Stomach (tissue), 9 donors: Measurements from ENCODE around the gene NSA2. TPM values are rescaled to one million over a fixed set of nuclear protein-coding genes. Genes with fewer than 3 reads are reported as not detected.
A peak's percentile ranks its signal among the peaks of the same experiment; 100 is the strongest.

Experiments
- DNase-seq, 2 donors: peaks; one replicate each; pipeline versions ENCODE4 v3.0.0 to v3.0.0-alpha.2; 2013 to 2019
- H3K27ac ChIP-seq, 5 donors: fragments of 200-600 bp in 4 of 5; sonication (generic) in 4 of 5; one replicate each; pipeline ENCODE4 v1.5.1; 2013 to 2019; ENCODE audit warnings: mild to moderate bottlenecking in 1 of 5, moderate library complexity in 1 of 5
- H3K27me3 ChIP-seq, 3 donors: fragments of 200-600 bp; sonication (generic); one replicate each; pipeline ENCODE4 v1.5.1; 2017 to 2019; ENCODE audit warnings: mixed run types in 1 of 3
- H3K36me3 ChIP-seq, 4 donors: fragments of 200-600 bp; sonication (generic); 1 replicate in 3 of 4; 2 replicates in 1 of 4; pipeline ENCODE4 v1.5.1; 2016 to 2019
- H3K4me1 ChIP-seq, 4 donors: fragments of 200-600 bp; sonication (generic); one replicate each; pipeline ENCODE4 v1.5.1; 2016 to 2019
- H3K4me3 ChIP-seq, 4 donors: fragments of 200-600 bp; sonication (generic) in 3 of 4; one replicate each; pipeline ENCODE4 v1.5.1; 2016 to 2019; ENCODE audit warnings: mild to moderate bottlenecking in 1 of 4
- H3K9me3 ChIP-seq, 4 donors: fragments of 200-600 bp; sonication (generic); one replicate each; pipeline ENCODE4 v1.5.1; 2016 to 2019
- CTCF ChIP-seq, 7 experiments: fragments of 450-650 bp in 4 of 7; fragments of 200-600 bp in 3 of 7; sonication (generic) in 3 of 7; IDR thresholded peaks; one replicate each; pipeline ENCODE4 v1.5.1; 2016 to 2019; ENCODE audit warnings: antibody characterized with exemption in 7 of 7, control low read depth in 2 of 7, mild to moderate bottlenecking in 1 of 7
- EP300 ChIP-seq: sonication (generic); formaldehyde crosslinking; IDR thresholded peaks from one replicate; pipeline ENCODE4 v1.6.1; 2017; ENCODE audit warnings: antibody characterized with exemption
- POLR2A ChIP-seq, 4 donors: fragments of 450-650 bp; IDR thresholded peaks; one replicate each; pipeline ENCODE4 v1.6.1; 2016; ENCODE audit warnings: antibody characterized with exemption in 4 of 4, control low read depth in 2 of 4, mild to moderate bottlenecking in 1 of 4, moderate library complexity in 1 of 4
- POLR2AphosphoS5 ChIP-seq, 3 donors: sonication (generic); formaldehyde crosslinking; IDR thresholded peaks; one replicate each; pipeline ENCODE4 v1.6.1; 2016; ENCODE audit warnings: antibody characterized with exemption in 3 of 3
- WGBS, 5 donors: extraction: QIAGEN DNeasy Blood & Tissue Kit in 3 of 5; methylation state at CpG; one replicate each; pipeline versions ENCODE4 v1.1.5 to v1.1.7; 2013 to 2018; 5-methylcytosine and 5-hydroxymethylcytosine counted together
- intact Hi-C: fragments of 100-400 bp; cut with DNase I; formaldehyde crosslinking; loops from one replicate; pipeline ENCODE4 v1.15.1; 2023; ENCODE audit warnings: low total_unique reads
- polyA plus RNA-seq, 3 donors: library from polyadenylated mRNA; stranded (reverse); fragments of 200-250 nt; gene quantifications; one replicate each; pipeline ENCODE4 v1.2.3, GENCODE V29; 2013
- total RNA-seq, 5 donors: library from RNA; depleted of rRNA; stranded (reverse); fragments of >200 nt; gene quantifications; one replicate each; pipeline versions ENCODE4 v1.1.0 to v1.2.3, GENCODE V29; 2014 to 2016
- donor health status: healthy with polysubstance abuse.
- donor health status: Bipolar disorder and iron deficiency.
- donor health status: healthy.

The NSA2 gene
- total and polyA plus RNA-seq, 8 donors = 36.8 to 217 (median 125) TPM

DNA sequence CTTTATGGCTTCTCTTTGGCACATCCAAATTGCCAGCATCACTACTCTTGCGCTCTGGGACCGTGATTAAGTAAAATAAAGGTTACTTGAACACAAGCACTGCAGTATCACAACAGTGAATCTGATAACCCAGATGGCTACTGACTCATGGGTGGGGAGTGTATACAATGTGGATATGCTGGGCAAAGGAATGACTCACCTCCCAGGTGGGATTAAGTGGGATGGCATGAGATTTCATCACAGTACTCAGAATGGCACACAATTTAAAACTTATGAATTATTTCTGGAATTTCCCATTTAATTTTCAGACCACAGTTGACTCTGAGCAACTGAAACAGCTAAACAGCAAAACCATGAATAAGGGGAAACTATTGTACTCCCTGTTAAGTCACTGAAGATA is 4.5 kb upstream of the NSA2 start:
- Histone ChIP-seq H3K27me3 (no peaks in the 10 kb centered on the region), H3K4me3 (no peak overlapping the region), H3K4me1 (peaks cover 20 to 65% (median 43%) of the 10 kb centered on the region in 4 donors), H3K27ac (no peak overlapping the region), H3K36me3 (peaks cover 10 to 57% (median 49%) of the 10 kb centered on the region in 4 donors), H3K9me3 (no peaks in the 10 kb centered on the region)
- 60 to 78% (median 71%) methylated on average over 2 of the region's 2 CpGs for WGBS, 5 donors
- TF ChIP-seq POLR2AphosphoS5 (IDR thresholded peaks at IDR 0.05) (peak in 1 of 3 donors; percentile 50), EP300 (no peak)
- intact Hi-C loops = no loop called here
- peak in 1 of 2 donors; percentile 8 for DNase-seq

DNA sequence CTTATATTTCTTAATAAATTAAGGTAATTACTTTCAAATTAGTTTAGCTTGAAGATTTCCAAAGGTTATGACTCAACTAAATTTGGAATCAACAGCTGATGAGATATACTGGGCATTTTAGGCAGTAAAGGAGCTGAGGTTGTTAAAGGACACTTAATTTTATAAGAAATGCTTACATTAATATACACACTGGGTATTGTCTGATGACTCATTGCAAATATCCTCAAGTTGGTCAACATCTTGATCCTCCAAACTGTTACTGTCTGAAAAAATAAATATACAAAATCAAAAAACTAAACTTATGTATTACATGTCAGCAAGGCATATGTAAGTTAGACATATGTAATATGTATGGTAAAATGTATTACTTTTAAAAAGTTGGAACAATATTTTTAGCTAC is 3.5 kb upstream of the NSA2 start:
- Histone ChIP-seq H3K36me3 (peaks cover under 1 to 48% (median 40%) of the 10 kb centered on the region in 4 donors), H3K4me1 (peaks cover 28 to 74% (median 50%) of the 10 kb centered on the region in 4 donors), H3K4me3 (no peak overlapping the region), H3K27me3 (no peaks in the 10 kb centered on the region), H3K27ac (no peak overlapping the region), H3K9me3 (no peaks in the 10 kb centered on the region)
- no peak for DNase-seq
- no peak for TF ChIP-seq CTCF (IDR thresholded peaks at IDR 0.05)
- no peak for TF ChIP-seq EP300
- no peak for TF ChIP-seq POLR2AphosphoS5 (IDR thresholded peaks at IDR 0.05)
- TF ChIP-seq POLR2A (IDR thresholded peaks at IDR 0.05) = no peak
- intact Hi-C loops = no loop called here

DNA sequence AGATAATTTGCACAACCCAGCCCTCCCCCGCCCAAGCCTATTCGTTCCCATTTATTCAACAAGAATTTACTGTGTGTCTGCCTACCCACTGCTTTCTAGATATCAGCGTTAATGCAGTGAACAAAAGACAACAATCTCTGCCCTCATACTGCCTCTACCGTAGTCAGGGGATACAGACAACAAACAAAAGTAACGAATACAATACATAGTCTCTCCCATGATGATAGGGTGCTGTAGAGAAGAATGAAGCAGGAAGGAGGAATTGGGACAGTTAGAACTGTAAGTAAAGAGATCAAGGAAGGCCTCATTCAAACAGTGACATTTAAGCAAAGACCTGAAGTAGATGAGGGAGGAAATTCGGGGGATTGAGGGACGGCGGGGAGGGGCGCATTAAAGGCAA is 1.8 kb upstream of the NSA2 start:
- H3K4me1 ChIP-seq = peaks cover 28 to 75% (median 51%) of the 10 kb centered on the region in 4 donors
- H3K27ac ChIP-seq = peak overlapping the region in 2 of 5 donors; percentile 86 to 88
- H3K9me3 ChIP-seq = no peaks in the 10 kb centered on the region
- H3K4me3 ChIP-seq = peak overlapping the region in 2 of 4 donors; percentile 97 to 98
- intact Hi-C loops = no loop called here
- TF ChIP-seq CTCF (IDR thresholded peaks at IDR 0.05) (no peak), EP300 (no peak), POLR2A (IDR thresholded peaks at IDR 0.05) (no peak)
- no peaks in the 10 kb centered on the region for H3K27me3 ChIP-seq
- H3K36me3 ChIP-seq = peaks cover 6 to 44% (median 38%) of the 10 kb centered on the region in 4 donors
- 43 to 66% (median 57%) methylated on average over 9 of the region's 9 CpGs for WGBS, 5 donors
- peak in 1 of 2 donors; percentile 66 for DNase-seq

DNA sequence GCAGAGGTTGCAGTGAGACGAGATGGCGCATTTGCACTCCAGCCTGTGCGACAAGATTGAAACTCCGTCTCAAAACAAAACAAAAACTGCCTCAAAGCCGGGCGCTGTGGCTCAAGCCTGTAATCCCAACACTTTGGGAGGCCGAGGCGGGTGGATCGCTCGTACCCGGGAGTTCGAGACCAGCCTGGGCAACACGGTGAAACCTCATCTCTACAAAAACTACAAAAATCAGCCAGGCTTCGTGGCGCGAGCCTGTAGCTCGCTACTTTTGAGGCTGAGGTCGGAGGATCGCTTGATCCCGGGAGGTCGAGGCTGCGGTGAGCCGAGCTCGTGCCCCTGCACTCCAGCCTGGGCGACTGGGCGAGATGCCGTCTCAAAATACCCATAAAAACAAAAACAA is 1.1 kb upstream of the NSA2 start:
- Histone ChIP-seq H3K4me1 (peaks cover 23 to 68% (median 47%) of the 10 kb centered on the region in 4 donors), H3K9me3 (no peaks in the 10 kb centered on the region), H3K27me3 (no peaks in the 10 kb centered on the region), H3K36me3 (peaks cover 14 to 45% (median 40%) of the 10 kb centered on the region in 4 donors), H3K4me3 (peak overlapping the region; percentile 76 to 98 (median 94)), H3K27ac (peak overlapping the region in 3 of 5 donors; percentile 86 to 88 (median 88))
- WGBS, 5 donors = 55 to 73% (median 61%) methylated on average over 27 of the region's 27 CpGs
- intact Hi-C loops = no loop called here
- no peak for TF ChIP-seq POLR2AphosphoS5 (IDR thresholded peaks at IDR 0.05)
- no peak for DNase-seq

DNA sequence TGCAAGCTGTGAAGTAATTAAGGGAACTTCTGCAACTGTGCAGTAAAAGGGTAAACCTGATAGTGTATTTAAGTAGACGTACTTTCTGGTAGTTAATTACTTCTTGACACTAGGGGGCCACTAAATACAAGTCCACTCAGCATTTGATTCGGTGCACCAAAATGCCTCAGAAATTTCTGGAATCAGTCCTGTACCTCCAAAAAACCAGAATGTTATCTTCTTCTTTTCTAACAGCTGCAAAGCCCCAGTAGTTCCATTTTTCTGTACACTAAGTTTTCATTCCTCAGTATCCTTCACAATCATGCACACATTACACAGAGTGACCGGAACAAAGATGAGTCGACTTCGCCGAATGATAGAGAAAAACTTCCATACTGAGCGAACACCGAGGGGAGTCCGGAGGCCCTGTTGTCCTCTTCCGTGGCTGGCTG is 616 bp upstream of the NSA2 start:
- peak in 1 of 2 donors; percentile 59 for DNase-seq

More for the DNA sequence above, 616 bp upstream of the NSA2 start:
- H3K9me3 ChIP-seq = no peaks in the 10 kb centered on the region
- TF ChIP-seq CTCF (IDR thresholded peaks at IDR 0.05) (peak in 4 of 7 experiments; percentile 19 to 58 (median 44)), EP300 (no peak)
- WGBS, 5 donors = 0 to 1% (median 0%) methylated on average over 10 of the region's 10 CpGs
- H3K27me3 ChIP-seq = no peaks in the 10 kb centered on the region
- peak overlapping the region; percentile 73 to 88 (median 86) for H3K27ac ChIP-seq
- H3K4me3 ChIP-seq = peak overlapping the region; percentile 76 to 98 (median 94)
- intact Hi-C loops = no loop called here
- peaks cover 18 to 63% (median 44%) of the 10 kb centered on the region in 4 donors for H3K4me1 ChIP-seq
- H3K36me3 ChIP-seq = peaks cover 15 to 45% (median 45%) of the 10 kb centered on the region in 4 donors
